ENCODE measurements around the gene NUP214. TPM values are rescaled to one million over a fixed set of nuclear protein-coding genes. Genes with fewer than 3 reads are reported as not detected.

The NUP214 gene
- total RNA-seq, 1 experiment from 2014 or later: 34.9 TPM

GRCh38 chr9:131233556-131233955 is 108.2 kb downstream of the NUP214 start:
- Histone ChIP-seq H3K9me3 (ENCODE audit: control insufficient read depth, insufficient read depth, low read depth, low read length) (no peaks in the 10 kb centered on the region), H3K4me1 (ENCODE audit: control insufficient read depth, insufficient read depth, low read length) (no peaks in the 10 kb centered on the region; the same call in 1 of the 2 replicates), H3K27me3 (ENCODE audit: control insufficient read depth, insufficient read depth, low read length) (no peaks in the 10 kb centered on the region), H3K36me3 (ENCODE audit: control insufficient read depth, insufficient read depth, low read length) (no peaks in the 10 kb centered on the region), H3K4me3 (ENCODE audit: low read depth in 2 of 2, low read length in 2 of 2) (no peak overlapping the region), H3K27ac (ENCODE audit: low read length) (no peak overlapping the region)
- BruUV-seq (replicated peaks): no TSS peak
- in situ Hi-C loops (cut with HindIII; ENCODE audit: low pct_unique_long_range_greater_than_20kb, low sequenced_read_pairs) (no loop called here), intact Hi-C loops (cut with micrococcal nuclease; ENCODE audit: unreplicated experiment) (no loop called here)
- no peak for ATAC-seq
- ChIA-PET CTCF (no interaction called here), POLR2A (no interaction called here)
- no peak for TF ChIP-seq TCF7L2 (IDR thresholded peaks at IDR 0.05; ENCODE audit: low read depth, low read length)
- no peak for TF ChIP-seq SIN3A (IDR thresholded peaks at IDR 0.05; ENCODE audit: borderline replicate concordance, insufficient read depth, low read depth, low read length)
- TF ChIP-seq REST (IDR thresholded peaks at IDR 0.05; ENCODE audit: insufficient read depth in 1 of 2, low read depth in 2 of 2, low read length in 1 of 2): no peak
- no peak for TF ChIP-seq CTCF (IDR thresholded peaks at IDR 0.05)
- no peak for TF ChIP-seq POLR2AphosphoS5 (IDR thresholded peaks at IDR 0.05; ENCODE audit: low read depth, low read length)
- DNase-seq (ENCODE audit: low read depth, low spot score): no peak

- Histone ChIP-seq H3K4me3 (ENCODE audit: low read depth in 2 of 2, low read length in 2 of 2) (no peak overlapping the region), H3K36me3 (ENCODE audit: control insufficient read depth, insufficient read depth, low read length) (no peaks in the 10 kb centered on the region), H3K27ac (ENCODE audit: low read length) (no peak overlapping the region), H3K9me3 (ENCODE audit: control insufficient read depth, insufficient read depth, low read depth, low read length) (no peaks in the 10 kb centered on the region), H3K4me1 (ENCODE audit: control insufficient read depth, insufficient read depth, low read length) (no peaks in the 10 kb centered on the region; the same call in 1 of the 2 replicates), H3K27me3 (ENCODE audit: control insufficient read depth, insufficient read depth, low read length) (no peaks in the 10 kb centered on the region)
- intact Hi-C loops (cut with micrococcal nuclease; ENCODE audit: unreplicated experiment): no loop called here
- POLR2A ChIA-PET: no interaction called here
- DNase-seq (ENCODE audit: low read depth, low spot score) (no peak), ATAC-seq (no peak)
- BruUV-seq (replicated peaks): no TSS peak
- TF ChIP-seq REST (IDR thresholded peaks at IDR 0.05; ENCODE audit: insufficient read depth in 1 of 2, low read depth in 2 of 2, low read length in 1 of 2) (no peak), CTCF (IDR thresholded peaks at IDR 0.05) (no peak), SIN3A (IDR thresholded peaks at IDR 0.05; ENCODE audit: borderline replicate concordance, insufficient read depth, low read depth, low read length) (no peak), TCF7L2 (IDR thresholded peaks at IDR 0.05; ENCODE audit: low read depth, low read length) (no peak)
- CTCF ChIA-PET: no interaction called here
- in situ Hi-C loops (cut with HindIII; ENCODE audit: low pct_unique_long_range_greater_than_20kb, low sequenced_read_pairs): no loop called here
Observed at GRCh38 chr9:131233995-131234394, 108.6 kb downstream of the NUP214 start.

Measured in Panc1 (cell line).